Neural cell (in vitro differentiated cells): ENCODE results near the gene RBBP8NL.

Source experiments
- CTCF ChIP-seq: fragments of 450-650 bp; IDR thresholded peaks from 2 replicates; pipeline ENCODE4 v1.5.1; 2014; ENCODE audit warnings: antibody characterized with exemption, mild to moderate bottlenecking, moderate library complexity; ENCODE audit not compliant: poor library complexity, severe bottlenecking
- EZH2 ChIP-seq: fragments of 200-600, 300-800 bp; shearing (Covaris generic), sonication (generic); IDR thresholded peaks from 2 replicates; pipeline ENCODE4 v1.6.1; 2014; ENCODE audit warnings: antibody characterized with exemption, low read length, borderline replicate concordance, mild to moderate bottlenecking; ENCODE audit not compliant: insufficient read depth, poor library complexity, severe bottlenecking
- POLR2AphosphoS5 ChIP-seq: IDR thresholded peaks from 2 replicates; pipeline ENCODE4 v1.6.1; 2012
- REST ChIP-seq: IDR thresholded peaks from 2 replicates; pipeline ENCODE4 v1.6.1; 2012; ENCODE audit warnings: borderline replicate concordance
- TAF1 ChIP-seq: IDR thresholded peaks from 2 replicates; pipeline ENCODE4 v1.6.1; 2012; ENCODE audit warnings: low read depth

- TF ChIP-seq CTCF (no peak), REST (no peak), TAF1 (no peak), POLR2AphosphoS5 (no peak), EZH2 (no peak)
Measured at GRCh38 chr20:62444286-62444685, 16.9 kb upstream of the RBBP8NL start.
